Measurements from ENCODE around the gene PCSK1.

PCSK1 gene

GRCh38 chr5:96433066-96433447 lies at the start of gene PCSK1:
Gene PCSK1 (minus strand): TSS chr5:96433248. CDS start chr5:96433042, 206 bp downstream.
- DNase-seq, result no peak

DNA sequence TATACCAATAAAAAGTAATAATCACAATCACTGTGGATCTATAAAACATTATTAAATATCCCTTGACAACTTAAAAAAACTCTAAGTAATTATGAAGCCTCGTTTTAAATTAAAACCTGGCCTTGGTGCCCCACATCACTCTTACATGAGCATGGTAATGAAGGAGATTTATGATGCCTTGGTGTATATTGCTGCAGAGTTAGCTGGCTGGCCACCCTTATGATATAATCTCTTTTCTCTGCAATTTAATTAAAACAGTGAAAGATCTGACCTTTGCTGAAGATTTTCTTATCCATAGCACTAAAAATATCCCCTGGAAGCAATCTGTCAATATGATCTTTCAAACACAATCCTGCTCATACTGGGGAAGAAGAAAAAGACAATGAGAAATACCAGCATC lies 48.8 kb upstream of the PCSK1 start:
- DNase-seq, result no peak

GRCh38 chr5:96481009-96481786 lies 48.1 kb upstream of the PCSK1 start:
- DNase-seq, result no peak

- no peak for DNase-seq
These were observed 45.9 kb upstream of the PCSK1 start for GRCh38 chr5:96478983-96479382.

- no peak for DNase-seq
These were observed 43.6 kb upstream of the PCSK1 start for GRCh38 chr5:96476654-96477053.

GRCh38 chr5:96474073-96474472 lies 41.0 kb upstream of the PCSK1 start:
- DNase-seq, result no peak

DNA sequence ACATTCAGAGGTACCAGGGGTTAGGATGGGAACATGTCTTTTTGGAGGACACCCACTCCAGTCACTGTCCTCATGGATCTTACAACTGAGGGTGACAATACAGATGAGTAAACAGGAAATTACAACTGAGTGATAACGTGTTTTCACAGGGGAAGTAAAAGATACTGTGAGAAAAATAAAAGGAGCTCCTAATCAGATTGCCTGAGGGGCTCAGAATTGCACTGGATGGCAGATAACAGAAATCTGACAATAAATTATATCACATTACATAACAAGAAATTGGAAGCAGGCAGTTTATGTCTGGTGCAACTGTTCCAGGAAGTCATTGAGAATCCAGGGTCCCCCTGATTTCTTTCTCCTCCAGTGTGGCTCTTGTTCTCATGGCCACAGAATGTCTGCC lies 40.1 kb upstream of the PCSK1 start:
- no peak for DNase-seq

GRCh38 chr5:96470785-96471184 lies 37.7 kb upstream of the PCSK1 start:
- no peak for DNase-seq

DNA sequence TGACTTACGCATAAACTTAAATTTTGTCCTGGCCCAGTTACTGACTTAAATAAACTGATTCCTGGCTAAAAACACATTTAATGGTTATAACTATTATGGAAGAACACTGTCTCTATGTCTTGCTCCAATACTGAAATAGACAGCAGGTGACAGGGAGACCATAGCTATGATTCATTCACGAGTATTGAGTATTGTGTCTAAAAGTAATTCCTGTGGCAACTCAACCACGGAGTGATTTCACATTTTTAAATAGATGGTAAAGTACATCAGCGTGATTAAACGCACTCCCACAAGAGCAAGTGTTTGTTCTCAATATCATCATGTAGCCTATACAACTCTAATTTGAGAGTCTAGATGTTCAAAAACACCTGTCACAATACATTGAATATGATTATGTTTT lies 35.9 kb upstream of the PCSK1 start:
- no peak for DNase-seq

GRCh38 chr5:96463091-96463490 lies 30.0 kb upstream of the PCSK1 start:
- DNase-seq, result no peak

DNA sequence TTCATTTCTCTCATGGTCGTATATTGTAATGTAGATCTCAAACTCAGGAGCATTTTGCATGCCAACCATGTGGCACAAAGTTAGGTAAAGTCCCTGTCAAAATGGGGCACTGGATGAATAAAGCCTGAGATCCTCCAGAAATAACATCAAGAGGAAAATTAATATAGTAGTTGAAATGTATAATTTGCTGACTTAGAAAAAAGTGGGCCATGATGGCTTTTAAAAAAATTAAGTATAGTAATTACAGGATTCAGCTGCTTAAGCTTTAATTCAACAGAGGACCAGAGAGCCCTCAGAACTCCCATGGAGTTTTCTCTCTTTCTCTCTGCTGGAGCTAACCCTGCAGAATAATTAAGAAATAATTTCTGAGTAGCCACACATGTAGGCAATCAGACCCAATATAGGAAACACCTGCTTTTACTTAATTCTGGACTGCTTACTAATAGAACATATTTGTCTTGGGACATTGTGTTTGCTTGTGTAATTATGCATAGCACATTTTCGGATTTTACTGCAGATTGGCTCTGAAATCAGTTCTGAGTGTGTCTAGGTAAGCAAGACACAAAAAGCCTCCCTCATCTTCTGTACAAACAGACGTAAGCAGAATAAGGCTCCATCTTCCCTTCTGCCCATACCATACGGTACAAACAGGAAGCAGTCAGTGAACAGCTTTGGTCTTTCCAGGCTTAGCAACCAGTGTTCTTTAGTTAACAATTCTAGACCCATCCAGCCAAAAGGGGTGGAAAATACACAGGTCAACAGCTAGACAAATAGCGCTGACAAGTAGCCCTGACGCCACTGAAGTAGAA lies 26.5 kb upstream of the PCSK1 start:
- DNase-seq, result no peak

DNA sequence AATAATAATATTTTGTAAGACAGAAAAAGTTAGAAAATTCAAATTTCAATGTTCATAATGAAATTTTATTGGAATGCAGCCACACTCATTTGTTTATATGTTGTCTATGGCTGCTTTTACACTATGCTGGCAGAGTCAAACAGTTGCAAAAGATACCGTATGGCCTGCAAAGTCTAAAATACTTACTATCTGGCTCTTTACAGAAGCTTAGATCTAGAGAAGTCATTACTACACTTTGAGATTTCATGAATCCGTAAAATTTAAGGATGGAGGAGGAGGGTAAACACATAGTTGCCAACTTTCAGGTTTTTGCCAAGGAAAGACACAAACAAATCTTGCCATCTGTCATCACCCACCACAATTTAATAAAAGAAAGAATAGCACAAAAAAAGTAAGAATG lies 25.1 kb upstream of the PCSK1 start:
- no peak for DNase-seq

- no peak for DNase-seq
These were observed 22.7 kb upstream of the PCSK1 start for GRCh38 chr5:96455789-96456188.

DNA sequence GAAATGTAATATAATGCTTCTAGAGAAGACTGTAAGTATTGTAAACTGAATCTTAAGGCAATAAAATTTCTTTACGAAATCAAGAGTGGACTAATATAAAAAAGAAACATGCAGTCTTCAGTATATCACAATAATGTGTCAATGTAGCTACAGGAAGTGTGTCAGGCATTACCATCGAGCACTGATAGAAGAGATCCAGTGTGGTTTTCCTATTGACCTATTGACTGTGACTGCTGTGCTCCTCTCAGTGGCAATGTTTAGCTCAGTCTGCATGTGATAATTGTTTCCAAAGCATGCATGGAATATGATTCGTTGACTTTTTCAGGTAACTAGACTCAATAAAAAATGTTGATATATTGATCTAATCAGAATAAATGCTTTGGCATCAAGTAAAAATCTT lies 20.3 kb upstream of the PCSK1 start:
- no peak for DNase-seq

DNA sequence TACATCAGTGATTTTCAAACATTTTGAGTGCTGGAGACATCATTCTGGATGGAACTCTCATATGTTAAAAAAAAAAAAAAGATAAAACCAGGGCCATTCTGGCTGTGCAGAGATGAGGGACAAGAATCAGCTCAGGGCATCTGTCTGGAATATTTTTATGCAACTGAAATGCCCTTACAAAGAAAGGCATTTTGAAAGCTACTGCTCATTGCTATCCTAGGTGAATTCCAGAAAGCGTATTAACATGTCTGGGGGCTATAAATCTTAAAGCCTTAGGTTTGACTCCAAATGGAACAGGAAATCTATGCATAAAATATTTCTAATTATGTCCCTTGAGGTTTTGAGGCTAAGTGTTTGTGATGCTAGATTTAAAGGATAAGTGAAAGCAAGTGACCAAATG lies 14.9 kb upstream of the PCSK1 start:
- no peak for DNase-seq

DNA sequence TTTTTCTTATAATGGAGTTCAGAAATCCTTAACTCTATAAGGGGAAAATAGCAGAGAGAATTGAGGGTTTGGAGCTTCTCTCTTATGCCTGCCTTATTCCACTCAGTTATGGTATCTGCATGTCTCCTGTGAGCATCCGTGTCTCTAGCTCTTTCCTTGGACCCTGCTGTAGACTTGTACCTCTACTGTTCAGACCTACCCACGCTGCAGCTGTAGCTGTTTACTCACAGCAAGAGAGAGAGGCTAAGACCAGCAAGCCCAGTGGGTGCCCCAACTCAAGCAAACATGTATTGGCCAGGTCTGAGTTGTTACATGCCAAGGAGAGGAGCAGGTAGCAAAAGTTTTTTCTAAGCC lies 7.1 kb upstream of the PCSK1 start:
- no peak for DNase-seq

- DNase-seq, result no peak
These were observed 6.6 kb upstream of the PCSK1 start for GRCh38 chr5:96439477-96440184.

DNA sequence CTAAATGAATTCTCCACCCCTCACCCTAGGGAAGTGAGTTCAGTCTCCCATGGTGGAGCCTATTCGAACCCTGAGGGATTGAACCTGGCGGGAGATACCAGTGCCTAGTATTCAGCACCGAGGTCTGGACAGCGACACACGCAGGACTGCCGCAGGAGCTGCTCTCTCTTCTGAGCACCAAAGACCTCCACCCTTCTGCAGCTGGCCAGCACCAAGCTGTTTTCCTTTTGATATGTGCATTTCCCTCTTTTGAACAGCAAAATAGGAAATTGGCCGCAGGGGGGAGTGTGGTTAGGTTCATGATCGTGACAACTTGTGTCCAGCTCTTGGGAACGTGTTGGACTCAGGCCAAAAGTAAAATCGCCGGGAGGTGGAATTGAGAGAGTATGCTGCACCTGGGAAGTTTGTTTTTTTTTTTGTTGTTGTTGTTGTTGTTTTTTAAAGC lies 1.2 kb upstream of the PCSK1 start:
- no peak for DNase-seq

DNA sequence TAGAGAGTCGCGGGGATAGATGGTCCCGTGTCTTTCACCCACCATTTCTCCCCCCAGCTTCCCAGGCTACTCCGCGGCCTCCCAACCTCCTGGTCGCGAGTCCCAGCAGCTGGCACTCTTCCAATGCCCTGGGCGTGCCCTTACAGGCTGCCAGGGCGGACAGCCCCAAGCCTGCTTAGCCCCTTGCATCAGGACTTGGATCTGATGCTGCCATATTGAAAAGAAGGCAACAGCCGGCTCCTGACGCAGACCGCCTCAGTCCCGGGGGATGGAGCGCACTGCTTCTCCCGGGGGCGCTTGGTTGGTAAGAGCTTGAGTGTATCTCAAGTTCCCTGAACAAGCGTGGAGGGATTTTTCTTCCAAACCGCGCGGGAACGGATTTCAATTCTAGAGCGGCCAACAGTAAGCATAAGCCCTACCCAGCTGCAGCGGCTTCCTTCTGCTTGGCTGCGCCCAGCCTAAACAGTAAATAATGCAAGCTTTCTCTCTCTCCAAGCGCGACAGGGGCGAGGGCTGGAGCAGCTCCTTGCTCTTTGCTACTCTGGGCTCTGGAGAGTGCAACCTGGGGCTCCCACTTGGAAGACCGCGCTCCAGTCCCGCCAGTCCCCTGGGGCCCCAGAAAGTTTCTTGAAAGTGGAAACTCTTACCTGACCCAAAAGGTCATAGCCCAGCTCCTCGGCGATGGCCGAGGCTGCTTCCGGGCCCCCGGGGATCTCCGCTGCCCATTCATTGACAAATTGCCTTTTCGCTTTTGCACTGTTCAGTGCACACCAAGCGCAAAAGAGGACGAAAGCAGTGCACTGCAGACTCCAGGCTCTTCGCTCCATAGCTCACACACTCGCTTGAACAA lies 607 bp downstream of the PCSK1 start:
- no peak for DNase-seq

- no peak for DNase-seq
These were observed 1.5 kb downstream of the PCSK1 start for GRCh38 chr5:96431376-96432187.

DNA sequence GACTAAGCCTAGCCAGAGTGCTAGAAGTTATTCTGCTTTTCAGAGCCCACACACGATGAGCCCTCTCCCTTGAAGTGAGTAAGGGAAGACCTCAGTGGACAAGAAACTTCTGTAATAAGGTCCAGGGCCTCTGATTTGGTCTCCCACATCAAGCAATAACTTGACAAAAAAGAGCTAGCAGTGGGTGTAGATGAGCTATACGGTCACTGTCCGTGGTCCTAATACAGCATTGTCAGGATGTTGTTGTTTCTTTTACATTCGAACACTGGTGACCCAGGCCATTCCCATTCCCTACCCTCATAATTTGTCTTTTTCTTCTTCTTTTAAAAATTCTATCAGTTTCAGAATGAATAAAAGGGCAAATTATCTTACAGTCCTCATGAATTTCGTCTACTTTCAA lies 5.2 kb downstream of the PCSK1 start:
- no peak for DNase-seq

DNA sequence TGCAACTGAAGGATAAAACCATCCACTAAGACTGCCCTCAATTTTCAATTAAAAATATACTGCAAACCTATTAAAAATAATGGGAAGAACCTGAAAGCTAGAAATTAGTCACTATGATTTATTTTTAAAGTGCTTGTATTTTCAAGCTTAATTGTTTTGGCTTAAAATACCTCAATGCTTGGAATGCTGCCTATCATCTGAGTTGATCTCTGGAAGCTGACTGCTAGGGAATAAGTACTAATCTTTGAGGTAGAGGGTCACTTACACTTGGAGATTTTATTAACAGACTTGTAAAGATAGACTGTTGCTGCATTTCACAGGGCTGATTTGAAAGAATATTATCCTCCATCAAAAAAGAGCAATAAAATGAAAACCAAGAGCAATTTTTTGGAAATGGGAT lies 6.2 kb downstream of the PCSK1 start:
- DNase-seq, result no peak
